Tibial nerve (tissue), 4 donors: Measurements from ENCODE around the gene KCNMB3.

Experiments used
- CTCF ChIP-seq, 5 experiments: fragments of 200-600 bp in 3 of 5; fragments of 450-650 bp in 2 of 5; sonication (generic) in 3 of 5; IDR thresholded peaks; one replicate each; pipeline ENCODE4 v1.5.1; 2016 to 2019; ENCODE audit warnings: antibody characterized with exemption in 5 of 5, mild to moderate bottlenecking in 3 of 5, moderate library complexity in 2 of 5
- EP300 ChIP-seq, 2 donors: sonication (generic); formaldehyde crosslinking; IDR thresholded peaks; one replicate each; pipeline ENCODE4 v1.6.1; 2017; ENCODE audit warnings: antibody characterized with exemption in 2 of 2, mild to moderate bottlenecking in 1 of 2
- POLR2A ChIP-seq, 2 donors: fragments of 450-650 bp; IDR thresholded peaks; one replicate each; pipeline ENCODE4 v1.6.1; 2017; ENCODE audit warnings: antibody characterized with exemption in 2 of 2, mild to moderate bottlenecking in 2 of 2, moderate library complexity in 2 of 2

- TF ChIP-seq CTCF (IDR thresholded peaks at IDR 0.05) (no peak), POLR2A (IDR thresholded peaks at IDR 0.05) (no peak), EP300 (IDR thresholded peaks at IDR 0.05) (no peak)
Measured at GRCh38 chr3:179194931-179195330, 56.0 kb downstream of the KCNMB3 start.
